Measurements from ENCODE around the gene UBASH3B.
"Not testable (repeated sequence)": the region's sequence is repeated elsewhere in the genome, so short reads cannot be mapped to it uniquely, and the experiment has no call there.

Gene UBASH3B

GRCh38 chr11:122809866-122810265 is 154.3 kb downstream of the UBASH3B start:
- Mint-ChIP-seq H3K9me3 (ENCODE audit: low read depth) (no peaks in the 10 kb centered on the region), H3K36me3 (peaks cover 10% of the 10 kb centered on the region), H3K27ac (no peak overlapping the region), H3K4me1 (ENCODE audit: low read depth) (peaks cover 64% of the 10 kb centered on the region), H3K4me3 (no peak overlapping the region), H3K27me3 (no peaks in the 10 kb centered on the region)

- no peaks in the 10 kb centered on the region for H3K9me3 Mint-ChIP-seq (ENCODE audit: low read depth)
- peaks cover 5% of the 10 kb centered on the region for H3K36me3 Mint-ChIP-seq
- H3K4me3 Mint-ChIP-seq = peak overlapping the region; percentile 30
- H3K27ac Mint-ChIP-seq = peak overlapping the region; percentile 13
- H3K4me1 Mint-ChIP-seq (ENCODE audit: low read depth) = peaks cover 60% of the 10 kb centered on the region
- no peaks in the 10 kb centered on the region for H3K27me3 Mint-ChIP-seq
These were observed 156.2 kb downstream of the UBASH3B start for GRCh38 chr11:122811721-122812120.

- H3K4me1 Mint-ChIP-seq (ENCODE audit: low read depth) = peaks cover 61% of the 10 kb centered on the region
- no peaks in the 10 kb centered on the region for H3K9me3 Mint-ChIP-seq (ENCODE audit: low read depth)
- H3K4me3 Mint-ChIP-seq = peak overlapping the region; percentile 30
- H3K36me3 Mint-ChIP-seq = peaks cover 4% of the 10 kb centered on the region
- H3K27ac Mint-ChIP-seq = peak overlapping the region; percentile 5
- no peaks in the 10 kb centered on the region for H3K27me3 Mint-ChIP-seq
These were observed 157.1 kb downstream of the UBASH3B start for GRCh38 chr11:122812638-122813037.

GRCh38 chr11:122813176-122813893 is 157.8 kb downstream of the UBASH3B start:
- H3K4me1 Mint-ChIP-seq (ENCODE audit: low read depth) = peaks cover 57% of the 10 kb centered on the region
- peaks cover 4% of the 10 kb centered on the region for H3K36me3 Mint-ChIP-seq
- no peak overlapping the region for H3K27ac Mint-ChIP-seq
- no peak overlapping the region for H3K4me3 Mint-ChIP-seq
- no peaks in the 10 kb centered on the region for H3K27me3 Mint-ChIP-seq
- H3K9me3 Mint-ChIP-seq (ENCODE audit: low read depth) = no peaks in the 10 kb centered on the region

DNA sequence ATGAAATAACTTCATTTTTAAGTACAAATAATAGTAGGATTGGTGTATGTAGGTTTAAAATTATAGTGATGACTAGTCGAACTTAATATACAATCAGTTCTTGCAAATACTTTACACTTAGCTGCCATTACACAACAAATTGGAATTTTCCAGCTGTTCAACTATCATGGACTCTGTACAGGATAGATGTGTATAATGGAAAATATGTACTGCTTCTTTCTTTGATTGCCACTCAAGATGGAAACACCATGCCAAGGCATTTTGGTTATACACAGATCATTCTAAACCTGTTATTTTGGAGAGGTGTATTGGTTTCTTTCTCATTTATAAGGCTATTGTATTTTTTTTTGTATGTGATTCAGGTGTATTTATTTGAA is 158.4 kb downstream of the UBASH3B start:
- H3K4me1 Mint-ChIP-seq (ENCODE audit: low read depth) = peaks cover 52% of the 10 kb centered on the region
- H3K27me3 Mint-ChIP-seq = no peaks in the 10 kb centered on the region

GRCh38 chr11:122814401-122814800 is 158.9 kb downstream of the UBASH3B start:
- H3K4me3 Mint-ChIP-seq = no peak overlapping the region
- H3K9me3 Mint-ChIP-seq (ENCODE audit: low read depth) = peaks cover under 1% of the 10 kb centered on the region
- H3K27me3 Mint-ChIP-seq = no peaks in the 10 kb centered on the region
- peaks cover 6% of the 10 kb centered on the region for H3K36me3 Mint-ChIP-seq
- H3K27ac Mint-ChIP-seq = no peak overlapping the region
- H3K4me1 Mint-ChIP-seq (ENCODE audit: low read depth) = peaks cover 50% of the 10 kb centered on the region

More for the DNA sequence above, 158.4 kb downstream of the UBASH3B start:
- Mint-ChIP-seq H3K36me3 (peaks cover 4% of the 10 kb centered on the region), H3K9me3 (ENCODE audit: low read depth) (no peaks in the 10 kb centered on the region), H3K4me3 (no peak overlapping the region), H3K27ac (no peak overlapping the region)

- H3K36me3 Mint-ChIP-seq = peaks cover 12% of the 10 kb centered on the region
- H3K4me1 Mint-ChIP-seq (ENCODE audit: low read depth) = peaks cover 44% of the 10 kb centered on the region
- no peak overlapping the region for H3K27ac Mint-ChIP-seq
These were observed 160.4 kb downstream of the UBASH3B start for GRCh38 chr11:122815900-122816299.

GRCh38 chr11:122816761-122817520 is 161.4 kb downstream of the UBASH3B start:
- no peak overlapping the region for H3K27ac Mint-ChIP-seq
- peaks cover 5% of the 10 kb centered on the region for H3K9me3 Mint-ChIP-seq (ENCODE audit: low read depth)
- no peaks in the 10 kb centered on the region for H3K27me3 Mint-ChIP-seq
- H3K36me3 Mint-ChIP-seq = peaks cover 12% of the 10 kb centered on the region
- no peak overlapping the region for H3K4me3 Mint-ChIP-seq
- peaks cover 49% of the 10 kb centered on the region for H3K4me1 Mint-ChIP-seq (ENCODE audit: low read depth)

More at GRCh38 chr11:122815900-122816299, 160.4 kb downstream of the UBASH3B start:
- Mint-ChIP-seq H3K9me3 (ENCODE audit: low read depth) (peaks cover 5% of the 10 kb centered on the region), H3K4me3 (no peak overlapping the region), H3K27me3 (no peaks in the 10 kb centered on the region)

DNA sequence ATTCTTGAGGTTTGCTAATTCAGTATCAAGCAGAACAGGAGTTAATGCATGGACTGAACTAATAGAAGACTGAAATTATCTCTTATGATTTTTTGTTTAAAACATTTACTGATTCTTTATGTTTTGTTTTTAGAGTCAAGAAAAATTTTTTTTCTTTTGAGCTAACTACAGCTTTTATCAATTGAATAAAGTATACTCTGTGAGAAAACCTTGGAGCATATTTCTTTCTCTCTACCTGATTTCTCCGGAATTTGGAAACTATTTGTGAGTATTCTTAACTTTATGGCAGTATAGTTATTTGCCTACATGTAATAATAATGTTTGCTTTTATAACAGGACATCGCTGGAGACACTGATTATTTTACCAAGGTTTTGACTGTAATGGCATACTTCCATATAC is 164.6 kb downstream of the UBASH3B start:
- Mint-ChIP-seq H3K27ac (no peak overlapping the region), H3K36me3 (peaks cover 12% of the 10 kb centered on the region), H3K27me3 (no peaks in the 10 kb centered on the region), H3K9me3 (ENCODE audit: low read depth) (peaks cover 5% of the 10 kb centered on the region), H3K4me1 (ENCODE audit: low read depth) (peaks cover 33% of the 10 kb centered on the region), H3K4me3 (no peak overlapping the region)

DNA sequence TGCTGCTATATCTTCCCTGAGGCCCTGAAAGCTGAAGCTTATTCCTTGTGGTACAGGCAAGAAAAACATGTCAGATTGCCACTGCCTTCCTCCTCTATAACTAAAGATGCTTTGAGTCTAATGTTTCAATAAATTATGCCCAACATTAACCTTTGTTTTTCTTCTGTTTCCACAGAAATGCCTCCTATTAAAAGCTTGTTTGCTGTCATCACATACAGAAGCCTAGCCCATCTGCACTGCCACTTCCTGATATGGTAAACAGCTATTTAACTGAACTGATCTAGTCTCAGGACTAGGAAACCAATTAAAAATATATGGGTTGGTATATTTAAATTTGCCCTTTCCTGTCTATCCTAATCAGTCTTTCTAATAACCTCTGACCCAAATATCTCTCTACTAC is 165.6 kb downstream of the UBASH3B start:
- H3K9me3 Mint-ChIP-seq (ENCODE audit: low read depth) = peaks cover 5% of the 10 kb centered on the region
- H3K4me3 Mint-ChIP-seq = no peak overlapping the region
- peaks cover 13% of the 10 kb centered on the region for H3K36me3 Mint-ChIP-seq
- peaks cover 33% of the 10 kb centered on the region for H3K4me1 Mint-ChIP-seq (ENCODE audit: low read depth)
- H3K27me3 Mint-ChIP-seq = no peaks in the 10 kb centered on the region
- peak overlapping the region; percentile 13 for H3K27ac Mint-ChIP-seq

DNA sequence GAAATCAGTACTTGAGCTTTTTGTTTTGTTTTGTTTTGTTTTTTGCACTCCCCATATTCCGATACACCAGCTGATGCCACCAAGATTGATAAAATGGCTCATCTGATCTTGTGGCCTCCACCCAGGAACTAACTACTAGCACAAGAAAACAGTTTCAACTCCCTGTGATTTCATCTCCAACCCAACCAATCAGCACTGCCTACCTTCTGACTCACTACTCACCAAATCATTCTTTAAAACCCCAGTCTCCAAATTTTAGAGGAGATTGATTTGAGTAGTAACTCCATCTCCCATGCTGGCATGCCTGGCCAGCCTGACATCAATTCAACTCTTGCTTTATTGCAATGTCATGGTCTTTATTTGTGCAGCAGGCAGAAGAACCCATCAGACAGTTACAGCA is 166.7 kb downstream of the UBASH3B start:
- Mint-ChIP-seq H3K36me3 (peaks cover 13% of the 10 kb centered on the region), H3K27ac (no peak overlapping the region), H3K4me1 (ENCODE audit: low read depth) (peaks cover 26% of the 10 kb centered on the region), H3K9me3 (ENCODE audit: low read depth) (peaks cover 5% of the 10 kb centered on the region), H3K27me3 (no peaks in the 10 kb centered on the region), H3K4me3 (no peak overlapping the region)

- Mint-ChIP-seq H3K27me3 (no peaks in the 10 kb centered on the region), H3K9me3 (ENCODE audit: low read depth) (peaks cover 5% of the 10 kb centered on the region), H3K36me3 (peaks cover 13% of the 10 kb centered on the region), H3K27ac (no peak overlapping the region), H3K4me3 (no peak overlapping the region), H3K4me1 (ENCODE audit: low read depth) (peaks cover 24% of the 10 kb centered on the region)
These were observed 168.0 kb downstream of the UBASH3B start for GRCh38 chr11:122823564-122823963.

DNA sequence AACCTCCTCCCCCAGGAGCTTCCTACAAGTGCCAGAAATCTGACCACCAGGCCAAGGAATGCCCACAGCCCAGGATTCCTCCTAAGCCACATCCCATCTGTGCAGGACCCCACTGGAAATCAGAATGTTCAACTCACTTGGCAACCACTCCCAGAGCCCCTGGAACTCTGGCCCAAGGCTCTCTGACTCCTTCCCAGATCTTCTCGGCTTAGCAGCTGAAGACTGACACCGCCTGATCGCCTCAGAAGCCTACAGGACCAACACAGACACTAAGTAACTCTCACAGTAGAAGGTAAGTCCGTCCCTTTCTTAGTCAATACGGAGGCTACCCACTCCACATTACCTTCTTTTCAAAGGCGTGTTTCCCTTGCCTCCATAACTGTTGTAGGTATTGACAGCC is 173.8 kb downstream of the UBASH3B start:
- H3K4me1 Mint-ChIP-seq (ENCODE audit: low read depth) = peaks cover 31% of the 10 kb centered on the region
- H3K27ac Mint-ChIP-seq; H3K27me3 Mint-ChIP-seq; H3K4me3 Mint-ChIP-seq; H3K36me3 Mint-ChIP-seq; H3K9me3 Mint-ChIP-seq (ENCODE audit: low read depth): not testable (repeated sequence)

GRCh38 chr11:122832297-122832696 is 176.8 kb downstream of the UBASH3B start:
- not testable (repeated sequence) for H3K9me3 Mint-ChIP-seq (ENCODE audit: low read depth); H3K4me3 Mint-ChIP-seq; H3K36me3 Mint-ChIP-seq; H3K27me3 Mint-ChIP-seq
- peak overlapping the region; percentile 46 for H3K27ac Mint-ChIP-seq
- H3K4me1 Mint-ChIP-seq (ENCODE audit: low read depth) = peaks cover 46% of the 10 kb centered on the region

- Mint-ChIP-seq H3K27ac (peak overlapping the region; percentile 46), H3K9me3 (ENCODE audit: low read depth) (no peaks in the 10 kb centered on the region), H3K36me3 (no peaks in the 10 kb centered on the region), H3K4me1 (ENCODE audit: low read depth) (peaks cover 52% of the 10 kb centered on the region), H3K27me3 (no peaks in the 10 kb centered on the region), H3K4me3 (peak overlapping the region; percentile 15)
These were observed 177.4 kb downstream of the UBASH3B start for GRCh38 chr11:122832721-122833470.
